Bronchial epithelial cell (primary cell): ENCODE data around the gene HUNK. TPM values are rescaled to one million over a fixed set of nuclear protein-coding genes. Genes with fewer than 3 reads are reported as not detected.

ENCODE experiments used
- DNase-seq: peaks from one replicate; pipeline ENCODE4 v3.0.0-alpha.2; 2010; ENCODE audit warnings: low read depth
- FAIRE-seq: peaks from 2 replicates; lab custom pipeline; 2011; peaks lifted over from hg19 to GRCh38; lab: Jason Lieb, UNC
- H3K27me3 ChIP-seq: 2 replicates; pipeline ENCODE4 v1.5.1; 2011; ENCODE audit warnings: low read length; ENCODE audit not compliant: control insufficient read depth, insufficient read depth
- H3K36me3 ChIP-seq: 2 replicates; pipeline ENCODE4 v1.5.1; 2011; ENCODE audit warnings: low read length; ENCODE audit not compliant: control insufficient read depth, insufficient read depth
- H3K4me3 ChIP-seq: 2 replicates; pipeline ENCODE4 v1.5.1; 2011; ENCODE audit warnings: mild to moderate bottlenecking, low read depth, low read length, control low read depth
- CTCF ChIP-seq: IDR thresholded peaks from 2 replicates; pipeline ENCODE4 v1.5.1; 2011; ENCODE audit warnings: mild to moderate bottlenecking, moderate library complexity, low read length, control low read depth, inconsistent platforms; ENCODE audit not compliant: insufficient read depth, severe bottlenecking
- total RNA-seq: library from RNA; depleted of rRNA; stranded (reverse); fragments of >200 nt; gene quantifications from 2 replicates; pipeline ENCODE4 v1.2.1, GENCODE V29; 2014

The HUNK gene
- total RNA-seq, 1 donor from 2014 or later, result under 0.01 TPM

DNA sequence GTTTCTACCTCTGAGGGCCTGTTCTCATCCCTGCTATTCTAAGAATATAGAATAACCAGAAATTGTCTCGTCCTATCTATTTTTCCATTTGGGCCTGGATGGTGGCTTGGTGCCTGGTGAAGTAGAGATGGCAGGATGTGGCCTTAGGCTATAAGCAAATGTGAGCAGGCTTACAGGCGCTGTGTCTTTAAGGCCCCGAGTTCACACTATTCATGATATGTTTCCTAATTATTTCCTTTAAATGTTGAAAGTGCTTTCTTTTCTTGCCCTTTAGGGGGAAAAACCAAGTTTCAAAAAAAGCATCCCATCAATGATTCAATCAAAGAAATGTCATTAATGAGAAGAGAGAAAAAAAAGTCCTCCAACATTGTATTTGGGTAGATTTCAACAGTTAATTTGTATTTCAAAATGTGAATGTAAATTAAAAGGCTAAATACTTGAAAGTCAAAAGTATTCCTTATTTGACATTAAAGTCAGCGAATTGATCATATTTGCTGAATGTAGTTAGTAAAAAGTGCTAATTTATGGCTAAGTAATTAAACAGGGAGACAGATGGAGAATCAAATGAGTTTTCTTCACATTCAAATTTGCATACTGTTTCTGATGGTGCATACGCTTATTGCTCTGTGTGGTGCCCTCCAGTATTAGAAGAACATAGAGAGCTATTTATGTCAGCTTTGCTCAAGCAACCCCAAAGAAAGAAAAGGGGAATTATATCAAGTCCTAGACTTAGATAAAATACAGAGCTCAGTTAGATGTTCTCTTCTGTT, 34.0 kb upstream of the HUNK start:
- DNase-seq, result no peak
- H3K36me3 ChIP-seq, result no peaks in the 10 kb centered on the region
- H3K4me3 ChIP-seq, result no peak overlapping the region
- FAIRE-seq, result no peak
- no peak for TF ChIP-seq CTCF
- H3K27me3 ChIP-seq, result no peaks in the 10 kb centered on the region

GRCh38 chr21:31844206-31844605, 28.6 kb upstream of the HUNK start:
- FAIRE-seq, result no peak
- no peaks in the 10 kb centered on the region for H3K27me3 ChIP-seq

DNA sequence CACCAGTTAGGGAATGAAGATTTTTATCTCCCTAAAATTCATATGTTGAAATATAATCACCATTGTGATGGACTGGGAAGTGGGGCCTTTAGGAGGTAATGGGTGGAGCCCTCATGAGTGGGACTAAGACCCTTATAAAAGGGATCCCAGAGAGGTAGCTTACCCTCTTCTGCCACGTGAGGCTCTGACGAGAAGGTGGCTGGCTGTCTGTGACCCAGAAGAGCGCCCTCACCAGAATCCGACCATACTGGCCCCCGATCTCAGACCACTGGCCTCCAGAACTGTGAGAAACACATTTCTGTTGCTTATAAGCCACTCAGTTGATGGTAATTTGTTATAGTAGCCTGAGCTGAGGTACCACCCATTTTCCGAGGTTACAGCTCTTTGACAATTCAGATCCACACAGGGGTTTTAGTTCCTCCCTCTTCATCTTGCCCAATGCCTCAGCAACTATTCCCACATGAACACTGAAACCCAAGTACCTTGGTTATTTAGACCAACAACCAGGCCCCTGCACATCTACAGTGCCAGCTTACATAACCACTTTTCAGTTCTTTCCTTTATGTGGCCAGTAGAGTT, 27.6 kb upstream of the HUNK start:
- no peak overlapping the region for H3K4me3 ChIP-seq
- DNase-seq, result no peak
- FAIRE-seq, result no peak
- no peak for TF ChIP-seq CTCF
- H3K27me3 ChIP-seq, result no peaks in the 10 kb centered on the region
- no peaks in the 10 kb centered on the region for H3K36me3 ChIP-seq

More at GRCh38 chr21:31844206-31844605, 28.6 kb upstream of the HUNK start:
- Histone ChIP-seq H3K4me3 (no peak overlapping the region), H3K36me3 (no peaks in the 10 kb centered on the region)
- DNase-seq, result no peak
- no peak for TF ChIP-seq CTCF

- DNase-seq, result no peak
- Histone ChIP-seq H3K27me3 (no peaks in the 10 kb centered on the region), H3K4me3 (no peak overlapping the region), H3K36me3 (no peaks in the 10 kb centered on the region)
- no peak for TF ChIP-seq CTCF
- no peak for FAIRE-seq
Observed at GRCh38 chr21:31846690-31847089, 26.1 kb upstream of the HUNK start.

DNA sequence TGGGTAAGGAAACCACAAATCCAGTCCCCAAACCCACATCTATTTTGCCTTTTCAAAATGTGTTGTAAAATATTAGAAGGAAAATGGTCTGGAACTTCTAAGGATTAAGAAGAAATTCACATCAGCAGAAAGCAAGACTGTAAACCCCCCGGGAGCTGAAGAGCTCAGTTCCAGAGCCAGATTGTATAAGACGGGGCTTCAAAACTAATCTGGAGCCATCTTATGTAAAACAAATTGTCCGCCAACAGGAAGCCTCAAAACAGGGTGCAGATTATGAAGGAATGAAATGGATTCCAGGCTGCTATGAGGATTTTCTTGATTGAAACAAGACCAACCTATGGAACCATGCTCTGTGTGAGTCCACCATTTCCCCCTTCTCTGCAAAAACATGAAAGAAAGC, 25.1 kb upstream of the HUNK start:
- no peak for FAIRE-seq
- no peaks in the 10 kb centered on the region for H3K36me3 ChIP-seq
- TF ChIP-seq CTCF, result no peak

More for the DNA sequence above, 25.1 kb upstream of the HUNK start:
- no peak overlapping the region for H3K4me3 ChIP-seq
- no peak for DNase-seq
- H3K27me3 ChIP-seq, result no peaks in the 10 kb centered on the region
